Liver (tissue), 3 donors: ENCODE data around the gene SP1.
"Not testable (repeated sequence)": the region's sequence is repeated elsewhere in the genome, so short reads cannot be mapped to it uniquely, and the experiment has no call there.

Experiments
- RAD21 ChIP-seq, 2 donors: IDR thresholded peaks; 2 replicates each; pipeline ENCODE4 v1.6.1; 2016; ENCODE audit warnings: antibody characterized with exemption in 2 of 2, mild to moderate bottlenecking in 2 of 2
- SP1 ChIP-seq: IDR thresholded peaks from 2 replicates; pipeline ENCODE4 v1.6.1; 2018; ENCODE audit warnings: antibody characterized with exemption, mild to moderate bottlenecking
- TAF1 ChIP-seq: conservative IDR thresholded peaks from 2 replicates; pipeline ENCODE4 v1.6.1; 2016; ENCODE audit warnings: antibody characterized with exemption, mild to moderate bottlenecking
- YY1 ChIP-seq: IDR thresholded peaks from 2 replicates; pipeline ENCODE4 v1.6.1; 2016; ENCODE audit warnings: antibody characterized with exemption, mild to moderate bottlenecking
- TF ChIP-seq, protein P1 (sequence below): fragments of 150-350 bp; IDR thresholded peaks from 2 replicates; pipeline ENCODE4 v1.5.1; 2017; ENCODE audit warnings: improper control_type of control experiment, low read depth, low read length; ENCODE audit not compliant: missing input control
- donor health status: healthy.
- donor health status: healthy.

DNA sequence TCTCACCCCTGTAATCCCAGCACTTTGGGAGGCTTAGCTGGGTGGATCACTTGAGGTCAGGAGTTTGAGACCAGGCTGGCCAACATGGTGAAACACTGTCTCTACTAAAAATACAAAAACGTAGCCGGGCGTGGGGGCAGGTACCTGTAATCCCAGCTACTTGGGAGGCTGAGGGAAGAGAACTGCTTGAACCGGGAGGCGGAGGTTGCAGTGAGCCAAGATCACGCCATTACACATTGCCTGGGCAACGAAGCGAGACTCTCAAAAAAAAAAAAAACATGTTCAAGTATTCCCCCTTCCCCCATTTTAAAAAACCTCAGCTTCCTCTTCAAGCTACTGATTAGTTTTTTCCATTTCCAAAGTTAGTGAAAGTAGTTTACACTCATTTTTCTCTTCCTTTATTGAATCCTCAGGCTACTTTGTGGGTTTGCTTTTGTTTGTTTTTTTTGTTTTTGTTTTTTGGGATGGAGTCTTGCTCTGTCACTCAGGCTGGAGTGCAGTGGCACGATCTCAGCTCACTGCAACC is 37.4 kb downstream of the SP1 start:
- TF ChIP-seq, protein P1, sequence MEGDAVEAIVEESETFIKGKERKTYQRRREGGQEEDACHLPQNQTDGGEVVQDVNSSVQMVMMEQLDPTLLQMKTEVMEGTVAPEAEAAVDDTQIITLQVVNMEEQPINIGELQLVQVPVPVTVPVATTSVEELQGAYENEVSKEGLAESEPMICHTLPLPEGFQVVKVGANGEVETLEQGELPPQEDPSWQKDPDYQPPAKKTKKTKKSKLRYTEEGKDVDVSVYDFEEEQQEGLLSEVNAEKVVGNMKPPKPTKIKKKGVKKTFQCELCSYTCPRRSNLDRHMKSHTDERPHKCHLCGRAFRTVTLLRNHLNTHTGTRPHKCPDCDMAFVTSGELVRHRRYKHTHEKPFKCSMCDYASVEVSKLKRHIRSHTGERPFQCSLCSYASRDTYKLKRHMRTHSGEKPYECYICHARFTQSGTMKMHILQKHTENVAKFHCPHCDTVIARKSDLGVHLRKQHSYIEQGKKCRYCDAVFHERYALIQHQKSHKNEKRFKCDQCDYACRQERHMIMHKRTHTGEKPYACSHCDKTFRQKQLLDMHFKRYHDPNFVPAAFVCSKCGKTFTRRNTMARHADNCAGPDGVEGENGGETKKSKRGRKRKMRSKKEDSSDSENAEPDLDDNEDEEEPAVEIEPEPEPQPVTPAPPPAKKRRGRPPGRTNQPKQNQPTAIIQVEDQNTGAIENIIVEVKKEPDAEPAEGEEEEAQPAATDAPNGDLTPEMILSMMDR, result not testable (repeated sequence)
- TF ChIP-seq SP1; YY1; TAF1; RAD21 (IDR thresholded peaks at IDR 0.05): not testable (repeated sequence)
